Coronary artery (tissue), 2 donors: Measurements from ENCODE around the gene GRK1.

ENCODE experiments used
- DNase-seq: peaks from one replicate; pipeline ENCODE4 v3.0.0-alpha.2; 2017; ENCODE audit warnings: low spot score
- H3K27ac ChIP-seq, 2 donors: fragments of 200-600 bp; sonication (generic); one replicate each; pipeline ENCODE4 v1.5.1; 2016 to 2019
- H3K4me3 ChIP-seq: fragments of 200-600 bp; sonication (generic); 2 replicates; pipeline ENCODE4 v1.5.1; 2016; ENCODE audit warnings: mild to moderate bottlenecking, moderate library complexity
- TF ChIP-seq, protein P1 (sequence below): fragments of 200-600 bp; sonication (generic); IDR thresholded peaks from one replicate; pipeline ENCODE4 v1.5.1; 2019; ENCODE audit warnings: antibody characterized with exemption

GRK1 gene

DNA sequence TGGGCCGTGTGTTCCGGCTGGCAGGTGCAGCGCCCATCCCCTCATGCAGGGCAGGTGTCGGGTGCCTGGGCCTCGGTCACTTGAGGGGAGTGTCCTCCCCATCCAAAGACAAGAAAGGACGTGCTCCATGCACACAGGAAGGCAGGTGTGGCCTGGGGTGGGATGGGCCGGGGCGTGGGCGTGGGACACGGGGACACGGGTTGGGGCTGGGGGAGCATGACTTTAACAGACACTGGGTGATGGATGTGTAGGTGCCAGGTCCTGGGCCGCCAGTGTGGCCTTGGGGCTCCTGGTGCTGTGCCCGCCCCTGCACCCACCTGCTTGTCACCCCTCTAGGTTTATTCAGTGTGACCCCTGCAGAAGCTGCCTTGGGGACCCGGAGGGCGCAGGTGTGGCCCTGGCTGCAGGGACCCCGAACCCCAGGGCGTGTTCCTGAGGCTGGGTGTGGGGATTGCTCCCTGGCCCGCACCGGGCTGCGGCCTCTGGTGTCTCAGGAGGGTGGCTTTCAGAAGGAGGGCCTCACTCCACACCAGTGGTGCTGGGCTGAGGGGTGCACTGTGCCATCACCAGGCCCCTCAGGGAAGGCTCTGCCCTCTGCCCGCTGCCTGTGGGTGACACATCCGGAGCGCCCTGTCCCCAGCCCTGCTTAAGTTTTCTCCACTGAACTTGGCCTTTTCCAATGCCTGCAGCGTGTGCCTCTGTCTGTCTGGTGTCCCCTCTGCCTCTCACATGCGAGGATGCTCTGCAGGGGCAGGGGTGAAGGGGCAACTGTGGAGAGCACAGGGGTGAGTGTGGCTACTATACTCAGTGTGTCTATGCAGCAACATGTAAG, 97.2 kb downstream of the GRK1 start:
- TF ChIP-seq, protein P1, sequence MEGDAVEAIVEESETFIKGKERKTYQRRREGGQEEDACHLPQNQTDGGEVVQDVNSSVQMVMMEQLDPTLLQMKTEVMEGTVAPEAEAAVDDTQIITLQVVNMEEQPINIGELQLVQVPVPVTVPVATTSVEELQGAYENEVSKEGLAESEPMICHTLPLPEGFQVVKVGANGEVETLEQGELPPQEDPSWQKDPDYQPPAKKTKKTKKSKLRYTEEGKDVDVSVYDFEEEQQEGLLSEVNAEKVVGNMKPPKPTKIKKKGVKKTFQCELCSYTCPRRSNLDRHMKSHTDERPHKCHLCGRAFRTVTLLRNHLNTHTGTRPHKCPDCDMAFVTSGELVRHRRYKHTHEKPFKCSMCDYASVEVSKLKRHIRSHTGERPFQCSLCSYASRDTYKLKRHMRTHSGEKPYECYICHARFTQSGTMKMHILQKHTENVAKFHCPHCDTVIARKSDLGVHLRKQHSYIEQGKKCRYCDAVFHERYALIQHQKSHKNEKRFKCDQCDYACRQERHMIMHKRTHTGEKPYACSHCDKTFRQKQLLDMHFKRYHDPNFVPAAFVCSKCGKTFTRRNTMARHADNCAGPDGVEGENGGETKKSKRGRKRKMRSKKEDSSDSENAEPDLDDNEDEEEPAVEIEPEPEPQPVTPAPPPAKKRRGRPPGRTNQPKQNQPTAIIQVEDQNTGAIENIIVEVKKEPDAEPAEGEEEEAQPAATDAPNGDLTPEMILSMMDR, result no peak
- Histone ChIP-seq H3K27ac (no peak overlapping the region), H3K4me3 (no peak overlapping the region)
- no peak for DNase-seq

DNA sequence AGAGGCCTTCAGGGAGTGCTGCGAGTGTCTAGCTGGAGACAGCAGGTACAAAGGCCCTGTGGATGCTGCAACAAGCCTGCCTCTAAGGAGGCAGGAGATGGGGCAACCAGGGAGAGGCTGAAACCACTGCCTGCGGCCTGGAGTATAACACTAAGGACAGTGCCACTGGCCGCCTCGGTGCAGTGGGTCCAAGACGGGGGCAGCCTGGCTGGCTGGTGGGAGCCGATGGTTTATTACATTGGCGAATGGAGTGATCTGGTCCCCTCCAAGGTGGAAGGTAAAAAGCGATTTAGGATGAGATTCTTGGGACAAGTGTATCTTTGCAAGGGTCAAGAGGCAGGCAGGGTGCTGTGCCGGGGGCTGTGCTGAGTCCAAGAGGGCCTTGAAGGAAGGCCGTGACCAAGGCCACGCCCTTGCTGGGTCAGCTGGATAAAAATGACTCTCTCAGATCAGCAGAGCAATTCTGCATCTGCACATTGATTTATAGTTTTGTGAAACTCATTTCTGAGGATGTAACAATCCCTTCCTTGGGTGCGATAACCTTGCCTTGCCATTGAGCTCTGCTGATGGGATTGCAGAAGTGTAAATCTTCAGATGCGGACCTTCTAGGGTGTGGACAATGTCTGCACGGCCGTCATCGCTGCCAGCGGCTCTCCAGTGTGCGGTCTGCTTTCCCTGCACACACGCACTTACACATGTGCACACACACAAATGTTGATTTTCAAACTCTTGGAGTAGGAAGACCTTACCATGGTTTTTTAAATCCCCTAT, 98.0 kb downstream of the GRK1 start:
- TF ChIP-seq, protein P1, result no peak
- H3K27ac ChIP-seq, result no peak overlapping the region
- no peak overlapping the region for H3K4me3 ChIP-seq
- no peak for DNase-seq

GRCh38 chr13:113765564-113765910, 98.5 kb downstream of the GRK1 start:
- Histone ChIP-seq H3K27ac (no peak overlapping the region), H3K4me3 (no peak overlapping the region)
- TF ChIP-seq, protein P1, result no peak
- no peak for DNase-seq

- no peak for DNase-seq
- Histone ChIP-seq H3K4me3 (no peak overlapping the region), H3K27ac (no peak overlapping the region)
- TF ChIP-seq, protein P1, result no peak
These were observed 99.2 kb downstream of the GRK1 start for GRCh38 chr13:113766035-113766800.

DNA sequence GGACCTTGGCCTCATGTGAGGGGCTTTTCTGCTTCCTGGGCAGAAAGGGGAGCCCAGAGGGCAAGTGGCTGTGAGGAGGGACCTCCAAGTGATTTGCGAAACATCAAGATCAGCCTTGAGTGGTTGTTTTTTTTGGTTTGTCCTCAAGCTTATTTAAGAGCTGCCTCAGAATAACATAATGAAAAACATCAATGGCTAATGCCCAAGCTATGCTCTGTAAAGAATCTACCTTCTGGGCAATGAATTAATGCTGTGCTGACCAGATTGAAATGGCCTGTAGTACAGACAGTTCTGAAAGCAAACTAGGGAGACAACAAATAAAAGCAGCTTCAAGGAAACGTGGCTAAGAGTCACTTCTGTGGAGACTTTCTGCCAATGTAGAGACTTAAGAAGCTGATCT, 100.3 kb downstream of the GRK1 start:
- no peak overlapping the region for H3K4me3 ChIP-seq
- DNase-seq, result no peak
- TF ChIP-seq, protein P1, result no peak
- H3K27ac ChIP-seq, result no peak overlapping the region

GRCh38 chr13:113768018-113768905, 101.2 kb downstream of the GRK1 start:
- DNase-seq, result no peak
- TF ChIP-seq, protein P1, result no peak
- Histone ChIP-seq H3K27ac (no peak overlapping the region), H3K4me3 (no peak overlapping the region)
